Glomerular visceral epithelial cell (primary cell): ENCODE results near the gene ATXN10.
"Not testable (repeated sequence)": the region's sequence is repeated elsewhere in the genome, so short reads cannot be mapped to it uniquely, and the experiment has no call there.

Experiments used
- DNase-seq: peaks from one replicate; pipeline ENCODE4 v3.0.0-alpha.2; 2016; ENCODE audit errors: extremely low spot score

Gene ATXN10

DNA sequence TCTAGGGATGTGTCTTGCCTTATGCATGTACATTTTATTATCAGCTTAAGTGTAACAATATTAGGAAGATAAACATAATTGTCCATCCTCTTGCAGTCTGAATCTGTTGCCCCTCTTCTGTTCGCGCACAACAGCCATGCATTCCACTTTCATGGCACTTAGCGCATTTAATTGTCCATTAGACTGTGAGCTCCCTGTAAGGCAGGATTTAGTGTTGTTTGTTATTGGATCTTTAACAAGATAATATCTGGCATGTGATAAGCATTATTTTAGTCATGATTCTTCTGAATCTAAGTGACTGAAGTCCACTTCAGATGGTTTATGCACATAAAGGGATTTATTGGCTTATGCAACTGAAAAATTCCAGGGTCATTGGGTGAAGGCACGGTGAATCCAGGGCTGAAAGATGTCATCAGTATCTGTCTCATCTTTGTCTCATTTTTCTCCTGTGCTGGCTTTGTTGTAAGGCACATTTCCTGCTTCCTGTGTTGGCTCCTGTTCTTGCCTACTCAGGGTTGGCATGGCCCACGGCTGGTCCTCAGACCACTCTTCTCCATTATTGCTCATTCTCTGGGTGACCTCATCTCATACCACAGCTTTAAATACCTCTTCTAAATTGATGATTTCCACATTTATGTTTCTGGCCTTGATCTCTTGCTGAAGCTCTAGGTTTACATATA is 37.6 kb downstream of the ATXN10 start:
- peak; percentile 86 for DNase-seq

DNA sequence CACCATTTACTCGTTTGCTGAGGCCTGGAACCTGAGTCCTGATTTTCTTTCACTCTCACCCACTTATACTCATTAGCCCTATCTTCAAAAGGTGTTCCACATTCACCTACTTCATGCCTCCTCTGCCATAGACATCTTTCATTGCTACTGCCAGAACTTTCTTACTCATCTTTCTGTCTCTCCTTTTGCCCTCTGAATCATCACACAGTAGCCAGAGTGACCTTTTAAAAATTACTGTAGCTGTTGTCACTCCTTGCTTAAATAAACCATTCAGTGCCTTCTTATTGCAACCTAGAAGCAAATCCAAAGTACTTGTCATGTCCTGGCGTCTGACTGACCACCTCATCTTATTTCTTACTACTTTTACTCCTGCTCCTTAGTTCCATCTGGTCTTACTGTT is 38.2 kb downstream of the ATXN10 start:
- peak; percentile 47 for DNase-seq

DNA sequence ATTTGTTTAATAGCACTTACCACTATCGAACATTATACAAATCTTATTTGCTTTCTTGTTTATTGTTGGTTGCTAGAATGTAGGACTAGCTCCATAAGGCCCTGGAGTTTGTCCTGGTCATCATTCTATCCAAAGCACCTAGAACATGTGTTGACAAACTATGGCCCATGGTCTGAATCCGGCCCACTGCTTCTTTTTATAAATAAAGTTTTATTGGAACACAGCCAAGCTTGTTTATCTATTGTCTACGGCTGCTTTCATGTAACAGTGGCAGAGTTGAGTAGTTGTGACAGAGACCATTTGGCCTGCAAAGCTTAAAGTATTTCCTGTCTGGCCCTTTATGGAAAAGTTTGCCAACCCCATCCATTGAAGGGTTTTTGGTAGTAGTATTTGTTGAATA is 38.8 kb downstream of the ATXN10 start:
- DNase-seq, result no peak

DNA sequence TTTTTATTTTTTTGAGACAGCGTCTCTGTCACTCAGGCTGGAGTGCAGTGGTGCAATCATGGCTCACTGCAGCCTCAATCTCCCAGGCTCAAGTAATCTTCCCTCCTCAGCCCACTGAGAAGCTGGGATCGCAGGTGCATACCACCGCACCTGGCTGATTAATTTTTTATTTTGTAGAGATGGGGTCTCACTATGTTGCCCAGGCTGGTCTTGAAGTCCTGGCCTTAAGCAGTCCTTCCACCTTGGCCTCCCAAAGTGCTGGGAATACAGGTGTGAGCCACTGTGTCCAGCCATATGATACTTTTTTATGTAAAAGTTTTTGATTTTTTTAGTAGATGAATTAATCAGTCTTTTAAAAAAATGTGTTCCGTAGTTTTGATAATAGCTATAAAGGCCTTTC is 42.8 kb downstream of the ATXN10 start:
- DNase-seq, result not testable (repeated sequence)

DNA sequence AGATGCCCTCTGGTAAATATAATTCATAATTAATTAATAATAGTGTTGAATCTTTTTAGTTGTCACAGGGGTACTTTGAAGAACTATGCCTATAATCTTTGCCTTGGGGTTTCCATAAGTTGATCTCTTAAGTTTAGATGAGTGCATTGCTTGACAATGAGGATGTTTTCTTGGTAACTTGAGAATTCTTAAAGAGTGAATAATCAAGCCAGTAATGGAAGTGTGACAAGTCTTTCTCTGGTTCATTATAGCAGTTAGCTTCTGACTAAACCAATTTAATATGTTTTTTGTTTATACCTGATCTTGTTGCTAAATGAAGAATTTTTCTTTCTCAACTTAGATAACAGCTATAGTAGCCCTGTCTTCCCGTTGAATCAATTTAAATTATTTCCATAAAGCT is 46.2 kb downstream of the ATXN10 start:
- DNase-seq, result peak; percentile 46

DNA sequence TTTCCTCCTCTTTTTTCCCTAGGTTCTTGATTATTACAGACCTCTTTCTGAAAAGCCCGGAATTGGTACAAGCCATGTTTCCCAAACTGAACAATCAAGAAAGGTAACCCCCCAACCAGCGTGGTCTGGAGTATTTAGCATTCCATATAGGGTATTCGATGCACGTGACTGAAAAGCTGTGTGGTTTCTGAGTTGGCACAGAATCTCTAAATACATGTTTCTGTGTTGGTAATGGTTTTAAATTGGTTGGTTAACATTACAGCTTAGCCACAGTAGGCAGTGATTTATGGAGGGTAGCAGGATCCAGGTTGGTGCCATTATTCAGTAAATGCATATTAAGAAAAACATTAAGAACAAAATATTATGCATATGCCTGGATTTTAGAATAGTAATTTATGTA is 46.8 kb downstream of the ATXN10 start:
- peak; percentile 22 for DNase-seq

DNA sequence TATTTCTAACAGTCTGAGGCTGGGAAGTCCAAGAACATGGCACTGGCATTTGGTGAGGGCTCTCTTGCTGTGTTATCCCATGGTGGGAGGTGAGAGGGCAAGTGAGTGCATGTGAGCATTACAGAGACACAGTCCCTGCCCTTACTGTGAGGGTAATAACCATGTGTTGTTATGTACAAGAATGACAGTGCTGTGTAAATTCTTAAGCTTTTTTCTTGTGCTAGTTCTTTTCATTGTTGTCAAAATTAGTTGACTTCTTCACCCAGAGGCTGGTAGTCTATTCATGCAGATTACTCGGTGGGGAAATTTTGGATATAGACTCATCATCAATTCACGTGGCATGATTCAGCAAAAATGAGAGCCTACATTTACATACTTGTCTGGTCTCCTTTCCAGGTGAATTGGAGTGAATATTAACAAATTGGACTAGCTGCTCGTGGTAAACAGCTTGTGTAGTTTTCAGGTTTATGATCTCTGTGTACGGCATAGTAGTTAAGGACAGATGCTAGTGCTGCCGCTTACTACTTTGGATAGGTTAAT is 49.3 kb downstream of the ATXN10 start:
- DNase-seq, result no peak

DNA sequence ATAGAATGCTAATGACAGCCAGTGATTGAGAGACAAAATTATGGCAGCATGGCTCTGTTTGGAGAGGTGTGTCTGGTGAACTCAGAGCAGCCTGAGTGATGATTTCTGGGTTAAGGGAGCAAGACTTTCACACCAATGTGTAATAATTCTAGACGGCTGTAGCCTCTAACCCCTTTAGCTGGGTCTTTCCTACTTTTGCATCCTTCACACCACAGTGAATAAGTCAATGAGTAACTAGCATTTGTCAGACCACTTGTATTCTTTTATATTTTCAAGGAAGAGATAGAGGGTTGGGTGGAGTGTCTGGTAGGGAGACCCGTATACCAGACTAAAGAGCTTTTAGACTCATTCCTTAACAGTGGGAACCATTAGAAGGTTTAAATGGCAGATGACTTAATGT is 50.4 kb downstream of the ATXN10 start:
- peak; percentile 79 for DNase-seq

DNA sequence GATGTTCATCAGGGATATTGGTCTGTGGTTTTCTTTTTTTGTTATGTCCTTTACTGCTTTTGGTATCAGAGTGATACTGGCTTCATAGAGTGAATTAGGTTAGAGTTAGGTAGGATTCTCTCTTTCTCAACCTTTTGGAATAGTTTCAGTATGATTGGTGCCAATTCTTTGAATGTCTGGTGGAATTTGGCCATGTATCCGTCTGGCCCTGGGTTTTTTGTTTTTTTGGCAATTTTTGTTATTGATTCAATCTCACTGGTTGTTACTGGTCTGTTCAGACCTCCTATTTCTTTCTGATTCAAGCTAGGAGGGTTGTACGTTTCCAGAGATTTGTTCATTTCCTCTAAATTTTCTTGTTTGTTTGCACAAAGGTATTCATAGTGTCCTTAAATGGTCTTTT is 54.4 kb downstream of the ATXN10 start:
- no peak for DNase-seq

DNA sequence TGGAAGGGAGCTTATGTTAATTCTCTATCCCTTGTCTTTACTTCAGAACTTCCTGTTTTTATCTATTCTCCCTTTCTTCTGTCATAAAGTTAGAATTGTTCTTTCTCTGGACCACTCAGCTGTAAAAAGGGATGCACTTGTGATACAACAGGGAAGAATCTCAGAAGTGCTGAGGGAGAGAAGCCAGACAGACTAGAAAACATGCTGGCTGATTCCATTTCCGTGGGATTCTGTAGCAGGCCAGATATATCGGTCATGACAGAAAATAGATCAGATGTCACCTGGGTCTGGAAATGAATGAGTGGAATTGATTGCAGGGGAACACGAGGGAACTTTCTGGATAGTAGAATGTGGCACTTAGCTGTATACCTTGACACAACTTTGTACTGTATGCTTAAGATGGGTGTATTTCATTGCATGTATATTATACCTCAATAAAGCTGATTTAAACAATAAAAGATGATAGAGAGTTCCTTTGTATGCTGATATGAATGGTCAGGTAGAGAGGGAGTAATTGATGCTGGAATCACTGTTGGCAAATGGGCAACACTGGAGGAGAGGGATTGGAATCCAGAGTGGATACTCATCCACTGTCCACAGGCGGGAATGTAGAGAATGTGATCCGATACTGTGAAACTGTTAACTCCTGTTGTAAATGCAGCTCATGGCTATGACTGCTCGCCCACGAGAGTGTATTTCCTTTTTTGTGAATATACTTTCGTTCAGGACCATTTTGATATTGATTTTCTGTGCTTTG is 59.6 kb downstream of the ATXN10 start:
- peak; percentile 63 for DNase-seq

DNA sequence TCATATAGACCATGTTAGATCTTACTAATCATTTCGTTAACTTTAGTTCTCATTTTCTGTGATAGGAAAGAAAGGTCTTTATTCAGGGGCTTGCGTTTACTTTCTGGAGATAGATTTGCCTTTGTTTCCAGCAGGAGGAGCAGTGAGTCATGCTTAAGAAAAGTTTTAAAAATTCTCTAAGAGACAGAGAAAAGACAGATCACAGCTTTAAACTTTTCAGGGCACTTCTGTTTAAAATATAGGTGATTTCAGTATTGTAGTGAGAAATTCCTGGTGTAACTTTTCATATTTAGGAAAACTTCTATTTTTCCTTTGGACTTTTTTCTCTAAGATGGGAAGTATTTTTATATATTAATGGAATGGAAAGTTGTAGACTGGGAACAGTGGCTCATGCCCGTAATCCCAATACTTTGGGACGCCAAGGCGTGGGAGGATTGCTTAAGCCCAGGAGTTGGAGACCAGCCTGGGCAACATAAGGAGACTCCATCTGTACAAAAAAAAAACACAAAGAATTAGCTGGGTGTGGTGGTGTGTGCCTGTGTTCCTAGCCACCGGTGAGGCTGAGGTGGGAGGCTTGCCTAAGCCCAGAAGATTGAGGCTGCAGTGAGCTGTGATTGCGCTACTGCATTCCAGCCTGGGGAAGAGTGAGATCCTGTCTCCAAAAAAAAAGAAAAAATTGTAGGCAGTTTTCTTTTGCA is 60.3 kb downstream of the ATXN10 start:
- DNase-seq, result no peak

DNA sequence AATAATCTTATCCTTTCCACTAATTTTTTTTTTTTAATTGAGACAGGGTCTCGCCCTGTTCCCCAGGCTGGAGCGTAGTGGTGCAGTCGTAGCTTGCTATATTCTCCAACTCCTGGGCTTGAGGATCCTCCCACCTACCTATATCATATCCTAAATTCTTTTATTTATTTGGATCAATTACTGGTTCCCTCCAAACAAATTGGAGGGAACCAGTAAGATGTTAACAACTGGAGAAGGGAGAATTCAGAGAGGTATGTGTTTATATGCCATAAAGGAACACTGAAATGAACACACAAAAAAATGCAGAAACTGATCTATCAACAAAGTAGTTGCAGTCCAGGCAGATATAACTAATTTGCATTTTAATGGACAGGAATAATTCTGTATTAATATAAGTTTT is 63.6 kb downstream of the ATXN10 start:
- DNase-seq, result no peak

DNA sequence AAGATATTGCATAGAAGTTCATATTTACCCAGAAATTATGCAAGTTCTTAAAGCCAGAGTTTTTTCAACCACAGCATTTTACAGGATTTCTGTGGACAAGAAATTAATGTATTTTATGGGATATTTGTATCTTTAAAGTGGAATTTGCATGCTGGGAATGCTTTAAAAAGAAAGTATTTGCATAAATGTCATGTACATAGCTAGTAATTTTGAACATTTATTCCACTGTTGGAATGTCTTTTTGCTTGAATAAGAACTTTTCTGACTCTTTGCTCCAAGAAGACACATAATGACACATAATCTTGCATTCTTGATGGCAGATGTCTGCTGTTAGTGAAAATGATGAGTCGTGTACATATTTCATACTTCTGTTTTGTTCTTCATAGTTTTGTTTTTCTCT is 66.6 kb downstream of the ATXN10 start:
- no peak for DNase-seq

DNA sequence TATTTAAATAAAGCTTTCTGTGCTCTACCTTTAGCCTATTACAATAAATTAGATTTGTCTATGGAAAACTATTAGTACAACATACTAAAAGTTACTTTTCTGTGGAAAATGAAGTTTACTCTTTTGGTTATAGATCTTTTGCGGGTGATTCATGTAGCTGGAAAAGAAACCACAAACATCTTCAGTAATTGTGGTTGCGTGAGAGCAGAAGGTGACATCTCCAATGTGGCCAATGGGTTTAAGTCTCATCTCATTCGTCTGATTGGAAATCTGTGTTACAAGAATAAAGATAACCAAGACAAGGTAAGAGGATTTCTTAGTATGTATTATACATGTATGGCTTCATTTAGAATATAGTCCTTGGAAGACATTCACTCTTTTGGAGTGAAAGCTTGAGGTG is 68.6 kb downstream of the ATXN10 start:
- DNase-seq, result peak; percentile 20

DNA sequence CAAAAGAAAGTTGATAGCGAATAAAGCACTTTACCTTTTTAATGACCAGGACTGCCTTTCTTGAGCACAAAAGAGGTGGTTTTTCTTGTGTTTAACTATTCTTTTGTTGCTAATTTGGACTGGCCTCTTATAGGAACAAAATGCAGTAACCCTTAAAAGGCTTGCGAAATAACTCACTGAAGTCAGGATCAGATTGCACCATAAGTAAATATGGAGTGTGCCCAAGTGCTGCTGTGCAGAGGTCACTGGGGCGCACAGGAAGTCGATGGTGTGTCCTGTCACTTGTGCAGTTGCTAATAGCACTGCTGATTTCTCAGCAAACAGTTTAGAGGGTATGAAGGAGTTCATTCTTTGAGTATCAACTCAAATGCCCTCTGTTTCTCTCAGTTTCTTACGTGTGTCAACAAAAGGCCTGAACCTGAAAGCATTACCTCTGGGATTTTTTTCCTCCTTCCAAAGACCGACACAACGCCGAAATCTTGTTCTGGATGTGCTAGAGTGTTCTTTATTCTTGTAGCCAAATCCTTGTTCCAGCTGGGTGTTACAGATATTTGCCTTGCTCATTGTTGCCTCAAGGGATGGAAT is 71.3 kb downstream of the ATXN10 start:
- DNase-seq, result no peak

DNA sequence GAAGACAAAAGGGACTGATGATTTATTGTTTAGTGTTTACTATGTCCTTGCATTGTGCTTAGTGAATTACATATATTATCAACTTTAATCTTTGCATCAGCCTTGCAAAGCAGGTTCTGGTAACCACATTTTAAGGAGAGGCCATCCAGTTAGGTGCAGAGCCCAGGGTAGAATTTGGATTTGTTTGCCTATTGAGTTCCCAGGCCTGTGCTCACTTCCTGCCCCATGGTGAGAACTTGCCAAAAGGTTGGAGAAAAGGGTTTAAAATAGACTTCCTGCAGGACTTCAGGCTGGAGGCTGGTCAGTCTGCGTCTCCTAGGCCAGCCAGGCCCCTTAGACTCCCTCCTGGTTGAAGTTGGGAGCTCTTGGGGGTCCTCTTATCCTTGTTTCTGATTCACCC is 72.1 kb downstream of the ATXN10 start:
- DNase-seq, result no peak

DNA sequence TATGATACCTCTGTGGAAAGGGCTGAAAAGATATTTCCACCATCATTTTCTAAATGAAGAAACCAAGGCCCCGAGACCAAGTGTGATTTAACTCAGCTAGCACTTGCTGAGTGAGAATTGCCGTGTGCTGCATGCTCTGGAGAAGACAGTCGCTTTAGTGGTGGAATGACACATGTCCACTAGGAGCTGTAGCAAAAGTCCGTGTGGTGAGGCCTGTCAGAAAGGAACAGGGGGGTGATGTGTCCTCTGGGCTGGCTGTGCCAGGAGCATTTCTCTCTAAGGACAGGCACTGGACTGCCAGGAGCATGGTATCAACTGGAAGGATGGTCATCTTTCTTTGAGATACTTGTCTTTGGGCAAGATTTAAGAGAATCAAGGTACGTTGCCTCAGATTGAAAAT is 72.8 kb downstream of the ATXN10 start:
- DNase-seq, result no peak

DNA sequence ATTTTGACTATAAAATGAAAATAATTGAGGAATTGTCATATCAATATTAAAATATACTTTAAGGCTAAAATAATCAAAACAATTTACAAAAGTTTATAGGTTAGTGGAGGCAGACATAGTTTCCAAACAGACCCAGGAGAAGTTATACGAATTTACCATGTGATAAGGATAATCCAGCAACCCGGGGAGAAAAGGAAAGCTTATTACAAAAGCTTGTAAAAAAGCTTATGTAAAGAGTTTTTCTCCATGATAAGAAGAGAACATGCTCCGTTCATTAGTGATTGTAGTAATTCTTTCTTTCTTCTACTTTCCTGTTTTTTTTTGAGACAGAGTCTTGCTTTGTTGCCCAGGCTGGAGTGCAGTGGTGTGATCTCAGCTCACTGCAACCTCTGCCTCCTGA is 79.0 kb downstream of the ATXN10 start:
- DNase-seq, result no peak

DNA sequence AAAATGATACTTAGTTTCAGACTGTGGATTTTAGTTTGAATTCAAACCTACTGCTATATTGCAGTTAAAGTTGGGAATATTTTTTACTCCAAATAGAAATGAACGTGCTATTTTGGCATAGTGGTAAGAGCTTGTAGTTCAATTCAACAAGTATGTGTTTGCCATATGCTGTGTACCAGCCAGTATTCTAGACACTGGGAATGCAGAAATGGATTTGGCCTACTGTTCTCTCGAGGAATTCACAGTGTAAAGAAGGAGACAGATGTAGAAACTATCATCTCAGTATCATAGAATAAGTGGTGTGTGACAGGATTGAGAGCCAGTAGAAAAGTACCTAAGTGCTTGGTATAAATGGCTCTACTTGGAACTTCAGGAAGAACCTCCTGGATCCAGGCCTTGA is 80.4 kb downstream of the ATXN10 start:
- no peak for DNase-seq

DNA sequence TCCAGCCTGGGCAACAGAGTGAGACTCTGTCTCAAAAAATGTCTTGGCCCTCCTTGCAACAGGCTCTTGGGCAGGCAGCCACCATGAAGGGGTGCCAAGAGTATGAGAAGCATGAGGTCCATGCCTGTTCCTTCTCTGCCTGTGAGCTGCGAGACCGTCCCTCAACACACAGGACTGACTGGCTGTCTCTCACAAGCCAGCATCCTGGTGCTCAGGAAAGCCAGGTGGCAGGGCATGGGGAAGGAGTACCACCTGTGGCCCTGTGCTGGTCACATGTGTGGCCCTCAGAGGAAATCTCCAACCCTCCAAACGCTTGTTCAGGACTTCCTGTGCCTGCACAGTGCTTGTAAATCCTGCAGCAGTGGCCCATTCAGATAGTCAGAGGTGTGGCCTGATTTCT is 83.2 kb downstream of the ATXN10 start:
- no peak for DNase-seq

DNA sequence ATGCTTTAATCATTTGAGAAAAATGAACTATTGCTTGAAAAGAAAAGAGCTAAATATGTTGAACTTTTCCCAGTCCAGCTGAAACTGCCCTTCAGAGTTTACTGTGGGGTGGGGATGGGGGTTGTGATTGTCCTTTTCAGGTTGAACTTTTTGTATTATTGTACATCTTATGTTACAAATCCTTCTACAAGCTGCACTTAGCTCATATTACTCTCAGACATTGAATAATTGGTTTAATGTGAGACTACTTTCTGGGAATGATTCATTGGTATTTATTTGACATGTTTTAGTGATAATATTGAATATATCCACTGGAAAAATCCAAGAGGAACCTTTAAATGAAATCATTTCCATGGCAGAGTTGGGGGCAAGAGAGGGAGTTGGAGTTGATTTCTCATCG is 84.9 kb downstream of the ATXN10 start:
- DNase-seq, result no peak

DNA sequence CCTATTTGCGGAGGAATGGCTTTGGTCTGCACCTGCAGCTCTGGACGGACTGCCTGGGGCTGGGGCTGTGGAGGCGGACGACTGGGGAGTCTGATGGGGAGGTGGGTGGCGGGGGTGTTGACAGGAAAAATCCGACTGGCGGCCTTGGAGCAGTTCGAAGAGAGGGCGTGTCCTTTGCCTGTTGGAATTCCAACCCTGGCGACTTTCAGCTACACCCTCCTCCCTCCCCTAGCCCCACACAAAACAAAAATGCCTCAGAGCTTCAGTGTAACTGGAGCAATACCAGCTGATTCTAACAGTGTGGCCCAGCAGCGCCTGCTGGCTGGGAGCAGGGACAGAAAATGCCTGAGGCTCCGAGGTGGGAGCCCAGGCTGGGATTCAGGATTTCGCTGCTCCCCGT is 85.4 kb downstream of the ATXN10 start:
- DNase-seq, result no peak
